B cell (primary cell): Measurements from ENCODE around the gene CXCR6.

Experiments
- CTCF ChIP-seq: fragments of 200-600 bp; IDR thresholded peaks from one replicate; pipeline ENCODE4 v1.8.0; 2022; ENCODE audit warnings: antibody characterized with exemption, mild to moderate bottlenecking
- EZH2 ChIP-seq: IDR thresholded peaks from 2 replicates; pipeline ENCODE4 v1.6.1; 2012; ENCODE audit warnings: borderline replicate concordance, low read depth, mild to moderate bottlenecking, moderate library complexity, low read length; ENCODE audit not compliant: insufficient read depth, poor library complexity, severe bottlenecking

- TF ChIP-seq CTCF, result no peak
- no peak for TF ChIP-seq EZH2
Observed at GRCh38 chr3:45978006-45978761, 34.9 kb downstream of the CXCR6 start.
